Hair follicle dermal papilla cell (primary cell): ENCODE measurements around the gene MAVS. TPM values are rescaled to one million over a fixed set of nuclear protein-coding genes. Genes with fewer than 3 reads are reported as not detected.

ENCODE experiments used
- small RNA-seq: library from RNA; depleted of rRNA; stranded (forward); fragments of <200 nt; gene quantifications from one replicate; pipeline ENCODE3, GENCODE V24; 2012
- total RNA-seq: library from RNA; depleted of rRNA; stranded (reverse); fragments of >200 nt; gene quantifications from 2 replicates; pipeline ENCODE4 v1.2.3, GENCODE V29; 2012

The MAVS gene
- 37.5 and 46.6 TPM in 2 replicates for total RNA-seq

DNA sequence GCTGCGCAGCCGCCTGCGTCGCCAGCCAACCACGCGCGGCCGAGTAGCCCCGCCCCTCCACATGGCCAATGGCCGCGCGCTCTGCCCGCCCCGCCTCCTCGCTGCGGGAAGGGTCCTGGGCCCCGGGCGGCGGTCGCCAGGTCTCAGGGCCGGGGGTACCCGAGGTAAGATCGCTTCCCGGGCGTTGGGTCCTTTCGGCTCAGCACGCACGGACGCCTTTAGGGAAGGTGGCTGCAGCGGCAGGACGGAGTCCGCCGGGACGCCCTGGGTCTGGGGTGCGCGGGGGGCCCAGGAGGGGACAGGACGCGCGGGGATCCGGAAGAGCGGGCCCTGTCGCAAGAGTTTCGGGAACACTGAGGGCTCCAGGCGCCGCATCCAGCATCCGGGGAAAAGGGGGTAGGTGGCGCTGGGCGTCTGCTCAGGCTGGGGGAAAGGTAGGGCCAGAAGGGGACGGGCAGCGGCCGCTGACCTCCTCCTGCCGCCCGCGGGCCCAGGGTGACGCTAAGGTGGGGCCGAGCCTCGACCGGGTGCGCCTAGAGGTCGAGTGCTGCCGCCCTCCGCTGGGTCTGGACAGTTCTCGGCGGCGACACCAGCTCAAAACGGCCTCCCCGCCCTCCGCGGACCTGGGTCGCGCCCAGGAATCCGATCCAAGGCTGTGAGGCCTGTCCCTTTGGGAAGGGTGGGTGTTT is at the start of gene MAVS:
Gene MAVS (plus strand): TSS at position 95 of the 689 bp plus-strand sequence. CDS start 7,791 bp downstream, outside the sequence.

GRCh38 chr20:3820048-3820900 is 26.4 kb upstream of the MAVS start, which contains the start of gene AP5S1:
Gene AP5S1, plus strand, starts transcription at chr20:3820547. Its CDS starts 1,571 bp downstream, at chr20:3822118.

DNA sequence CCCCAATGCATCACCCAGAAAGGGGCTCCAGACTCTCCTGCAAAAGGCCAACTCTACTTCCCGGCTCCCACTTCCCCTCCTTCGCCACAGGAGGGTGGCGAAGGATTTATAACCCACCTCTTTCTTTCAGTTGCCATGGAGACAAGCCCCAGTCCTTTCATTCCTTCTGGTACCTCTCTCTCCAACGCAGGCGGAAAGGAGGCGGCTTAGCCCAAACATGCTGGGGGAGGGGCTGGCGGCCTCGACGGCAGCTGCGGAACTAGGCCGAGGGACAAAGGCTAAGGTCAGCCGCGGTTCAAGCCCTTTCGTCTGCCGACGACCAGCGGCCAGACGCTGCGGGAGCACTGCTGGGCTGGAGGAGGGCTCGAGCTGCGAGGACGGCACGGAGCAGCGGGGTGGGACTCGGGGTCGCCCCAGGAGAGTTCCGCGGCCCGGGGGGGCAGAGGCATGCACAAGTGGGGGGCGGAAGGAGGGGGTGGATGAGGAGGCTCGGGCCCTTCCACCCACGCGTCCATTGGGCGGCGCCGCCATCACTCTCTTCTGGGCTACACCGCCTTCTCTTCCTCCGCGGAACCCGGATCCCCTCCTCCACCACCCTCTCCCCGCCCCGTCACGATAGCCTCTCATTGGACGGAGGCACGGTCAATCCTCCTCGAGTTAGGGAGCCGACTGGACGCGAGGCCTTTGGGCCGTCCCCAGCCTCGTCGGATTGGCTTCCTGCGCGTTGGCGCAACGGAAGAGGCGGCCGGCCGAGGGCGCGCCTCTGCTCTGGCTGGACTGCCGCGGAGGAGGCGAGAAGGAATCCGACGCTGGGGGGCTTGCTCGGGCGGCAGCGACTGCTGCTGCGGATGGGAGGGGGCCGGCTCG is 42.2 kb downstream of the MAVS start, which contains the start of gene PANK2:
Gene PANK2 (plus strand): TSS at position 766 of the 867 bp plus-strand sequence.

Small RNA genes within 50 kb of the gene (small RNA-seq; reads per million reads assigned to genes)
- gene MIR103A2: 94.3 reads per million, percentile 98 among the genes with 10 or more reads in this experiment

Other genes with a start within 250 kb of the MAVS start
- not detected in 2 replicates for gene GFRA4, start 183.4 kb upstream of the MAVS start, total RNA-seq
- gene ADAM33, start 164.8 kb upstream of the MAVS start, total RNA-seq: 194 and 229 TPM in 2 replicates
- gene SIGLEC1, start 134.2 kb upstream of the MAVS start, total RNA-seq: under 0.01 TPM in 1 of 2 replicates, not detected in the other
- gene HSPA12B, start 114.1 kb upstream of the MAVS start, total RNA-seq: 0.65 and 0.73 TPM in 2 replicates
- 30.2 and 36.7 TPM in 2 replicates for gene ADISSP, start 79.1 kb upstream of the MAVS start, total RNA-seq
- under 0.01 TPM in 1 of 2 replicates, not detected in the other for gene SPEF1, start 65.4 kb upstream of the MAVS start, total RNA-seq
- 122 and 126 TPM in 2 replicates for gene CENPB, start 60.1 kb upstream of the MAVS start, total RNA-seq
- 61.3 and 70.3 TPM in 2 replicates for gene CDC25B, start 50.5 kb upstream of the MAVS start, total RNA-seq
- gene AP5S1, start 26.3 kb upstream of the MAVS start, total RNA-seq: 37.0 and 38.0 TPM in 2 replicates
- gene PANK2, start 42.6 kb downstream of the MAVS start, total RNA-seq: 57.3 and 65.6 TPM in 2 replicates
- gene RNF24, start 168.7 kb downstream of the MAVS start, total RNA-seq: 25.0 and 26.1 TPM in 2 replicates